ENCODE data around the gene PAEP. TPM values are rescaled to one million over a fixed set of nuclear protein-coding genes. Genes with fewer than 3 reads are reported as not detected.

PAEP gene
- total RNA-seq, 1 donor, result not detected

DNA sequence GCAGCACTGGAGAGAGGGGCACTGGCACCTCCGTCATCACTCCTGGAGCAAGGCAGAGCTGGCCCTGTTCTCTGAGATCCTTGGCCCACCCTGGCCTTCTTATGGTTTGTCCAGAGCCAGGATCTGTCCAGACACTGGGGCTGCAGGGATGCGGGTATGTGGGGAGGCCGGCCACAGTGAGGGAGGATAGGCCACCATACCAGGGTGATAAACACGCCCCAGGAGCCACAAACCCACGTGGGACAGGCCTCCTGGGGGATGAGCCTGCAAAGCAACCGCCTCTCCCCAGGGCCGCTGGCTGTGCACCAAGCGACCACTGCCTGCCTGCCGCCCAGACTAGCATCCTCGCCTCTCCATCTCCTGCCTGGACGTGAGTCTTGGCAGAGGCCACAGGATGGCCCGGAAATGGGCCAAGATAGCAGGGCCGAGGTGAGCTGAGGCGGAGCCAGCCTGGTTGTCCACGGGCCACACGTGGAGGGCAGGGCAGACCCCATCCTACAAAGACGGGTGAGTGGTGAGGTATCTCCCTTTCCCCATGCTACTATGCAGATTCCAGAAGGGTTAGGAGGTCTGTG lies 11.1 kb upstream of the PAEP start:
- DNase-seq (ENCODE audit: low read depth), result no peak
- TF ChIP-seq, protein P1, sequence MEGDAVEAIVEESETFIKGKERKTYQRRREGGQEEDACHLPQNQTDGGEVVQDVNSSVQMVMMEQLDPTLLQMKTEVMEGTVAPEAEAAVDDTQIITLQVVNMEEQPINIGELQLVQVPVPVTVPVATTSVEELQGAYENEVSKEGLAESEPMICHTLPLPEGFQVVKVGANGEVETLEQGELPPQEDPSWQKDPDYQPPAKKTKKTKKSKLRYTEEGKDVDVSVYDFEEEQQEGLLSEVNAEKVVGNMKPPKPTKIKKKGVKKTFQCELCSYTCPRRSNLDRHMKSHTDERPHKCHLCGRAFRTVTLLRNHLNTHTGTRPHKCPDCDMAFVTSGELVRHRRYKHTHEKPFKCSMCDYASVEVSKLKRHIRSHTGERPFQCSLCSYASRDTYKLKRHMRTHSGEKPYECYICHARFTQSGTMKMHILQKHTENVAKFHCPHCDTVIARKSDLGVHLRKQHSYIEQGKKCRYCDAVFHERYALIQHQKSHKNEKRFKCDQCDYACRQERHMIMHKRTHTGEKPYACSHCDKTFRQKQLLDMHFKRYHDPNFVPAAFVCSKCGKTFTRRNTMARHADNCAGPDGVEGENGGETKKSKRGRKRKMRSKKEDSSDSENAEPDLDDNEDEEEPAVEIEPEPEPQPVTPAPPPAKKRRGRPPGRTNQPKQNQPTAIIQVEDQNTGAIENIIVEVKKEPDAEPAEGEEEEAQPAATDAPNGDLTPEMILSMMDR (IDR thresholded peaks at IDR 0.05; ENCODE audit: insufficient read depth, low read length), result no peak

GRCh38 chr9:135551031-135551430 lies 10.5 kb upstream of the PAEP start:
- DNase-seq (ENCODE audit: low read depth), result no peak
- TF ChIP-seq, protein P1 (IDR thresholded peaks at IDR 0.05; ENCODE audit: insufficient read depth, low read length), result no peak

More for the DNA sequence above, 11.1 kb upstream of the PAEP start:
- no peak overlapping the region for H3K4me3 ChIP-seq (ENCODE audit: low read depth, low read length)

DNA sequence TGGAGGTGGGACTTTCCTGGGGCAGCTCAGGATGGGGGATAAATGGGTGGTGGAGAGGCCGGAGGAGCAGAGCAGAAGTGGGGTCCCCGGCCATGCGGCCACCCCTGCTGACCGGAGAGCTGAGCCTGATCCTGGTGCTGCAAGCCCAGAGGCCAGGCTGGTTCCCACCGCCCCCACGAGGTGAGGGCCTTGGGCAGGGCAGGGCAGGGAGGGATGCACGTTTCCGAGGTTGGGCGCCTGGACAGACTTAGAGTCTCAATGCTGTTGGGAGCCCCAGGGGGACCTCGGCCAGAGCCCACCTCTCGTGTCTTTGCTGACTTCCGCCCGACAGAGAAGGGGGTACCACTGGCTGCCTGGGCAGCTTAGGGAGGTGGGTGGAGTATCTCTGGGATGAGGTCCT lies 10.1 kb upstream of the PAEP start:
- TF ChIP-seq, protein P1 (IDR thresholded peaks at IDR 0.05; ENCODE audit: insufficient read depth, low read length), result no peak
- H3K4me3 ChIP-seq (ENCODE audit: low read depth, low read length), result no peak overlapping the region
- DNase-seq (ENCODE audit: low read depth), result no peak

More at GRCh38 chr9:135551031-135551430, 10.5 kb upstream of the PAEP start:
- no peak overlapping the region for H3K4me3 ChIP-seq (ENCODE audit: low read depth, low read length)

GRCh38 chr9:135552021-135552697 lies 9.4 kb upstream of the PAEP start:
- DNase-seq (ENCODE audit: low read depth), result no peak
- TF ChIP-seq, protein P1 (IDR thresholded peaks at IDR 0.05; ENCODE audit: insufficient read depth, low read length), result no peak

GRCh38 chr9:135552698-135553171 lies 8.8 kb upstream of the PAEP start:
- no peak for DNase-seq (ENCODE audit: low read depth)
- H3K4me3 ChIP-seq (ENCODE audit: low read depth, low read length), result no peak overlapping the region
- TF ChIP-seq, protein P1 (IDR thresholded peaks at IDR 0.05; ENCODE audit: insufficient read depth, low read length), result no peak

More at GRCh38 chr9:135552021-135552697, 9.4 kb upstream of the PAEP start:
- H3K4me3 ChIP-seq (ENCODE audit: low read depth, low read length), result no peak overlapping the region

- no peak for DNase-seq (ENCODE audit: low read depth)
- no peak overlapping the region for H3K4me3 ChIP-seq (ENCODE audit: low read depth, low read length)
- TF ChIP-seq, protein P1 (IDR thresholded peaks at IDR 0.05; ENCODE audit: insufficient read depth, low read length), result no peak
Measured at GRCh38 chr9:135554718-135555117, 6.8 kb upstream of the PAEP start.
